Pancreas (tissue), 10 donors: ENCODE results near the gene TNFAIP8L1. TPM values are rescaled to one million over a fixed set of nuclear protein-coding genes. Genes with fewer than 3 reads are reported as not detected.
A peak's percentile ranks its signal among the peaks of the same experiment; 100 is the strongest.

Experiments
- ATAC-seq, 4 donors: fragments of 200-7000 bp; cut with Tn5 transposase; one replicate each; pipeline versions ENCODE4 v1.8.0 to v1.9.1; 2020; ENCODE audit warnings: mild to moderate bottlenecking in 4 of 4, moderate library complexity in 4 of 4
- DNase-seq, 6 donors: peaks; one replicate each; pipeline ENCODE4 v3.0.0-alpha.2; 2020
- FAIRE-seq: peaks from 2 replicates; lab custom pipeline; 2012; peaks lifted over from hg19 to GRCh38; lab: Jason Lieb, UNC
- H3K27ac ChIP-seq, 4 donors: fragments of 200-600 bp; sonication (generic); 1 replicate in 3 of 4; 2 replicates in 1 of 4; pipeline versions ENCODE4 v1.5.0 to v1.8.0; 2020
- H3K27me3 ChIP-seq, 4 donors: fragments of 200-600 bp; one replicate each; pipeline ENCODE4 v1.8.0; 2021
- H3K36me3 ChIP-seq, 3 donors: fragments of 200-600 bp; sonication (generic) in 1 of 3; one replicate each; pipeline versions ENCODE4 v1.5.0 to v1.8.0; 2020 to 2021
- H3K4me1 ChIP-seq, 3 donors: fragments of 200-600 bp; one replicate each; pipeline ENCODE4 v1.8.0; 2021
- H3K4me3 ChIP-seq, 4 donors: fragments of 200-600 bp; sonication (generic) in 2 of 4; one replicate each; pipeline versions ENCODE4 v1.5.0 to v1.8.0; 2020 to 2021
- H3K9me3 ChIP-seq, 4 donors: fragments of 200-600 bp; one replicate each; pipeline ENCODE4 v1.8.0; 2021
- CTCF ChIP-seq, 4 donors: fragments of 200-600 bp; sonication (generic) in 3 of 4; IDR thresholded peaks; one replicate each; pipeline versions ENCODE4 v1.5.0 to v1.8.0; 2021; ENCODE audit warnings: antibody characterized with exemption in 4 of 4
- WGBS, 2 donors: extraction: QIAGEN DNeasy Blood & Tissue Kit; methylation state at CpG; one replicate each; pipeline ENCODE4 v1.1.7; 2013; 5-methylcytosine and 5-hydroxymethylcytosine counted together
- intact Hi-C, 3 donors: fragments of 100-400 bp; cut with DNase I; formaldehyde crosslinking; loops; one replicate each; pipeline versions ENCODE4 v1.11.1 to v1.14.2; 2022
- polyA plus RNA-seq, 2 donors: library from polyadenylated mRNA; stranded (reverse); fragments of 200-250 nt; gene quantifications; one replicate each; pipeline ENCODE4 v1.2.3, GENCODE V29; 2013
- total RNA-seq, 6 donors: library from RNA; stranded (reverse); fragmentation: NEBNext Ultra II Directional in 4 of 6; extraction: Animal tissue kit (Norgen Biotek cat#: 25700) in 4 of 6; gene quantifications; one replicate each; pipeline versions ENCODE4 v1.2.1 to v1.2.4, GENCODE V29; 2021 to 2023
- donor health status: healthy with polysubstance abuse.
- donor health status: DM: no; HTN: no; CAD: no; lungs with moderate emphysema.
- donor health status: DM: no; HTN: no; CAD: no.
- donor health status: control.
- donor health status: control.
- donor health status: Bipolar disorder and iron deficiency.
- donor health status: DM: yes; HTN: yes; CAD: no.
- donor health status: DM: no; HTN: no; CAD: no.
- donor health status: DM: no; HTN: no; CAD: no.
- donor health status: DM: yes; HTN: yes; CAD: no.

TNFAIP8L1 gene
- total and polyA plus RNA-seq, 8 donors: 1.2 to 3.6 (median 2.4) TPM

- intact Hi-C loops: no loop called here
- Histone ChIP-seq H3K4me1 (no peaks in the 10 kb centered on the region), H3K27me3 (no peaks in the 10 kb centered on the region), H3K9me3 (no peaks in the 10 kb centered on the region), H3K36me3 (peaks cover 0 to 53% (median 10%) of the 10 kb centered on the region in 3 donors), H3K27ac (no peak overlapping the region), H3K4me3 (no peak overlapping the region)
- FAIRE-seq (no peak), DNase-seq (no peak), ATAC-seq (no peak)
- no peak for TF ChIP-seq CTCF (IDR thresholded peaks at IDR 0.05)
- 97% methylated on average over 29 to 45 of the region's 45 CpGs for WGBS, 2 donors
These were observed 43.3 kb downstream of the TNFAIP8L1 start for GRCh38 chr19:4682417-4683200.

DNA sequence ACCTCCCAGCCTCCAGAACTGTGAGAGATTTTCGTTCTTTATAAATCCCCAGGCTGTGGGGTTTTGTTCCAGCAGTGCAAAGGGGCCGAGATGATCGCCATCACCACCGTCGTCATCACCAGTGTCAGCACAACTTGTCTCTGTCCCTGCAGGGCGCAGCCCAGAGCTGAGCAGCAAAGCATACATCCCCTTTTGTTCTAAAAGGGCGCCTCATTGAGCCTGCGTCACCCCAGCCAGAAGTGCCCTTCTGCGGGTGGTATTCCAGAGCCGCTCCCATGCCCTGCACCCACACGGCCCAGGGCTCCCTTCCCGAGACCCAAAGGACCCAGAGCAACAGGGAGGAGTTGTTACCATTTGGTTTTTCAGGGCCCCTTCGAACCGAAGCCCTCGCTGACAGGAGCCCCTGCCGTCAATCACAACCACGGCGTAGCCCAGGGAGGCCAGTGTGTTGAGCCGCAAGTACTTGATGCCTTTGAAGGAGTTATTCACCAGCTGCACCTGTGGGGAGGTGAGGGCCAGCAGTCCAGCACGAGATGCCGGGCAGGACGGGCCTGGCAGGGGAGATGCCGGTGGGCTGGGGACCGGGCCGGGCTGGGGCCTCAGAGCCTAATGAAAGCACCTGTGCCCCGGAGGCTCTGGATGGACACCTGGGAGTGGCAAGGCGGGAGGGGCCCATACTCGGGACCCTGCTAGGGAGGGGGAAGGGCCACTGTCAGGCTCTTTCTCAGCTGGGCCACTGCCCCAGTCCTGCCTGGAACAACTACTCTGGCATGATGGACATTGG is 45.2 kb downstream of the TNFAIP8L1 start:
- no peak overlapping the region for H3K27ac ChIP-seq
- DNase-seq: no peak
- WGBS, 2 donors: 92 to 95% methylated on average over 28 of the region's 28 CpGs
- no peaks in the 10 kb centered on the region for H3K27me3 ChIP-seq
- H3K36me3 ChIP-seq: peaks cover 0 to 65% (median 23%) of the 10 kb centered on the region in 3 donors
- FAIRE-seq: no peak
- no peak for TF ChIP-seq CTCF (IDR thresholded peaks at IDR 0.05)
- intact Hi-C loops: no loop called here
- no peak overlapping the region for H3K4me3 ChIP-seq
- H3K9me3 ChIP-seq: no peaks in the 10 kb centered on the region
- ATAC-seq: no peak
- H3K4me1 ChIP-seq: no peaks in the 10 kb centered on the region

DNA sequence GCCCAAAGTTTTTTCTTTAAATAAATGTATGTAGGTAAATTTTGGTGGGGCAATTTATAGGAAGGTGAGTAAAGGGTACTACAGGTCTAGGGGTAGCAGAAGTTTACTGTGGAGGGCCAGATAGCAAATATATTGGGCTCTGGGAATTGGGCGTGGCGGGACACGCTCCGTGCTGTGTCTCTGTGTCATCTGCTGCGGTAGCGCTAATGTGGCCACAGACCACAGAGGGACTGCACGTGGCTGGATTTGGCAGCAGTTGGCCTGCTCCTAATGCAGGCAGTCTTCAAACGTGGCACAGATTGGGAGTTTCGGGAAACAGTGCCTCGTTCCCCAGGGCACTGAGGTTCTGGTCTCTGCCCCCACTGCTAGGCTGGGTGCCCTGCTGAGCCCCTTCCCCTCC is 47.4 kb downstream of the TNFAIP8L1 start:
- TF ChIP-seq CTCF (IDR thresholded peaks at IDR 0.05): no peak
- H3K27ac ChIP-seq: no peak overlapping the region
- no peak for FAIRE-seq

DNA sequence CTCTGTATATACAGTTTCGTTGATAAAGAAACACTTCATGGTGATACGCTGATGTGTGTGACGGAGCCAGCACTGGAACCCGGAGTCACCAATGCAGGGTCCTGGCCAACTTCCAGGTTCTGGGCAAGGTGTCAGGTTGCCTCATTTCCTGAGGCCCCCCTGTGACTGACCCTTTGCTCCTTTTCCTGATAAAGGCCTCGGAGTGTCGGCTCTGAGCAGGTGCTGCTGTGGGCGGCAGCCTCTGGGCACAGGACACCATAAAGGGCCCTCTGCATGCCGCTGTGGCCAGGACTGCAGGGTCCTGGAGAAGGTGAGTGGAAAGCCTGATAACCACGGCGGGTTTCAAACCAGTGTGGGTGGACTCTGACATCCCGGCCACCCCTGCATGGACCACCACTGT is 48.1 kb downstream of the TNFAIP8L1 start:
- no peak overlapping the region for H3K27ac ChIP-seq
- no peaks in the 10 kb centered on the region for H3K9me3 ChIP-seq
- no peaks in the 10 kb centered on the region for H3K4me1 ChIP-seq
- H3K27me3 ChIP-seq: no peaks in the 10 kb centered on the region
- no peak overlapping the region for H3K4me3 ChIP-seq
- TF ChIP-seq CTCF (IDR thresholded peaks at IDR 0.05): no peak
- DNase-seq (peak in 2 of 6 donors; percentile 53 to 64), FAIRE-seq (no peak), ATAC-seq (peak in 2 of 4 donors; percentile 30 to 53)
- intact Hi-C loops: no loop called here
- H3K36me3 ChIP-seq: peaks cover 0 to 74% (median 25%) of the 10 kb centered on the region in 3 donors
- 52 to 74% methylated on average over 11 of the region's 11 CpGs for WGBS, 2 donors

More for the DNA sequence above, 47.4 kb downstream of the TNFAIP8L1 start:
- intact Hi-C loops: no loop called here
- peaks cover 0 to 72% (median 25%) of the 10 kb centered on the region in 3 donors for H3K36me3 ChIP-seq
- ATAC-seq (no peak), DNase-seq (no peak)
- H3K9me3 ChIP-seq: no peaks in the 10 kb centered on the region
- no peaks in the 10 kb centered on the region for H3K4me1 ChIP-seq
- H3K4me3 ChIP-seq: no peak overlapping the region
- WGBS, 2 donors: 85 to 98% methylated on average over 10 of the region's 10 CpGs
- no peaks in the 10 kb centered on the region for H3K27me3 ChIP-seq
